Keratinocyte (primary cell): Measurements from ENCODE around the gene WT1. TPM values are rescaled to one million over a fixed set of nuclear protein-coding genes. Genes with fewer than 3 reads are reported as not detected.

ENCODE experiments used
- DNase-seq: peaks from one replicate; pipeline ENCODE4 v3.0.0-alpha.2; 2011; ENCODE audit warnings: low read depth, missing footprints, low spot score
- FAIRE-seq: peaks from 2 replicates; lab custom pipeline; 2011; peaks lifted over from hg19 to GRCh38; lab: Jason Lieb, UNC
- H2AFZ ChIP-seq: 2 replicates; pipeline ENCODE4 v1.6.0; 2012; ENCODE audit warnings: low read length, control low read depth, inconsistent platforms; ENCODE audit not compliant: control insufficient read depth
- H3K27ac ChIP-seq: 2 replicates; pipeline ENCODE4 v1.5.1; 2011; ENCODE audit warnings: low read length; ENCODE audit not compliant: control insufficient read depth, insufficient read depth
- H3K27me3 ChIP-seq: 3 replicates; pipeline ENCODE4 v1.6.0; 2011; ENCODE audit warnings: low read length; ENCODE audit not compliant: control insufficient read depth, insufficient read depth; ENCODE audit errors: extremely low read depth
- H3K36me3 ChIP-seq, 2 experiments: 2 replicates in 1 of 2; 3 replicates in 1 of 2; pipeline ENCODE4 v1.5.1; 2011; ENCODE audit warnings: low read length in 2 of 2, mild to moderate bottlenecking in 1 of 2; ENCODE audit not compliant: control insufficient read depth in 2 of 2, insufficient read depth in 2 of 2; ENCODE audit errors: extremely low read depth in 1 of 2
- H3K4me1 ChIP-seq: 3 replicates; pipeline ENCODE4 v1.5.1; 2011; ENCODE audit warnings: low read length; ENCODE audit not compliant: control insufficient read depth, insufficient read depth; ENCODE audit errors: extremely low read depth
- H3K4me2 ChIP-seq: 3 replicates; pipeline ENCODE4 v1.6.0; 2011; ENCODE audit warnings: low read depth, low read length; ENCODE audit not compliant: control insufficient read depth, insufficient read depth; ENCODE audit errors: extremely low read depth
- H3K4me3 ChIP-seq, 3 experiments: fragments of 200-600 bp in 1 of 3; sonication (generic) in 1 of 3; 2 replicates in 2 of 3; 3 replicates in 1 of 3; pipeline ENCODE4 v1.5.1; 2011 to 2016; ENCODE audit warnings: low read length in 3 of 3, mild to moderate bottlenecking in 3 of 3, control low read depth in 2 of 3, inconsistent platforms in 1 of 3, low read depth in 1 of 3, mixed read lengths in 1 of 3, mixed run types in 1 of 3, moderate library complexity in 1 of 3; ENCODE audit not compliant: control insufficient read depth in 2 of 3, insufficient read depth in 2 of 3; ENCODE audit errors: extremely low read depth in 1 of 3
- H3K79me2 ChIP-seq: 2 replicates; pipeline ENCODE4 v1.6.0; 2012; ENCODE audit warnings: low read length; ENCODE audit not compliant: control insufficient read depth, insufficient read depth
- H3K9ac ChIP-seq: 3 replicates; pipeline ENCODE4 v1.6.0; 2011; ENCODE audit warnings: low read length; ENCODE audit not compliant: control insufficient read depth, insufficient read depth; ENCODE audit errors: extremely low read depth
- H3K9me1 ChIP-seq: 3 replicates; pipeline ENCODE4 v1.6.0; 2011; ENCODE audit warnings: low read length; ENCODE audit not compliant: control insufficient read depth, insufficient read depth; ENCODE audit errors: extremely low read depth
- H3K9me3 ChIP-seq: 2 replicates; pipeline ENCODE4 v1.5.1; 2012; ENCODE audit warnings: low read depth, low read length; ENCODE audit not compliant: control insufficient read depth
- H4K20me1 ChIP-seq: 3 replicates; pipeline ENCODE4 v1.6.0; 2011; ENCODE audit warnings: low read length; ENCODE audit not compliant: control insufficient read depth, insufficient read depth; ENCODE audit errors: extremely low read depth
- CTCF ChIP-seq, 3 experiments: IDR thresholded peaks in 1 of 3; conservative IDR thresholded peaks in 1 of 3; optimal IDR thresholded peaks in 1 of 3; 2 replicates in 2 of 3; 3 replicates in 1 of 3; pipeline versions ENCODE3 to v1.5.1; 2011; ENCODE audit warnings: low read length in 3 of 3, mild to moderate bottlenecking in 3 of 3, moderate library complexity in 2 of 3, control low read depth in 1 of 3, inconsistent platforms in 1 of 3; ENCODE audit not compliant: insufficient read depth in 2 of 3; ENCODE audit errors: extremely low read depth in 1 of 3
- EZH2 ChIP-seq: IDR thresholded peaks from one replicate; pipeline ENCODE4 v1.6.1; 2012; ENCODE audit warnings: inconsistent platforms, mild to moderate bottlenecking, low read length, moderate library complexity
- dilution Hi-C: fragments of 300-500 bp; cut with MboI; formaldehyde crosslinking; loops from one replicate; pipeline ENCODE4 v1.7.0; 2020; ENCODE audit warnings: low sequenced_read_pairs; ENCODE audit not compliant: extremely low pct_ligation_motif_present
- polyA plus RNA-seq, 5 experiments: library from polyadenylated mRNA; depleted of rRNA in 3 of 5; stranded (reverse) in 3 of 5; stranded (forward) in 1 of 5; unstranded in 1 of 5; fragments of >200 nt; gene quantifications; 1 replicate in 1 of 5; 2 replicates in 3 of 5; 3 replicates in 1 of 5; pipeline versions ENCODE4 v1.2.1 to v1.2.3, GENCODE V29; 2011 to 2012; ENCODE audit warnings: missing spikeins in 2 of 5, low read depth in 1 of 5, low replicate concordance in 1 of 5

WT1 gene
- polyA plus RNA-seq, 1 donor (not counting 4 experiments of a cell fraction or from before 2014, with no cell fraction given), result not detected

- DNase-seq (no peak), FAIRE-seq (no peak)
- H3K79me2 ChIP-seq, result no peaks in the 10 kb centered on the region
- no peaks in the 10 kb centered on the region for H4K20me1 ChIP-seq
- no peak overlapping the region for H2AFZ ChIP-seq
- H3K9ac ChIP-seq, result no peak overlapping the region
- no peak overlapping the region for H3K4me3 ChIP-seq
- dilution Hi-C loops, result no loop called here
- H3K27me3 ChIP-seq, result peaks cover 4% of the 10 kb centered on the region
- no peak overlapping the region for H3K4me2 ChIP-seq
- H3K4me1 ChIP-seq, result no peaks in the 10 kb centered on the region
- H3K27ac ChIP-seq, result no peak overlapping the region
- H3K9me3 ChIP-seq, result no peaks in the 10 kb centered on the region
- H3K9me1 ChIP-seq, result no peaks in the 10 kb centered on the region
- no peaks in the 10 kb centered on the region for H3K36me3 ChIP-seq
- no peak for TF ChIP-seq CTCF (optimal IDR thresholded peaks at IDR 0.05 in 1 of 3, IDR thresholded peaks at IDR 0.05 in 1 of 3, conservative IDR thresholded peaks at IDR 0.05 in 1 of 3; ENCODE audit: extremely low read depth in 1 of 3, insufficient read depth in 2 of 3, low read length in 3 of 3)
Observed at GRCh38 chr11:32447252-32447651, 11.9 kb upstream of the WT1 start.

GRCh38 chr11:32446227-32446626 lies 10.9 kb upstream of the WT1 start:
- peaks cover 13% of the 10 kb centered on the region for H3K27me3 ChIP-seq
- no peak for FAIRE-seq

GRCh38 chr11:32444186-32444585 lies 8.8 kb upstream of the WT1 start:
- no peak overlapping the region for H3K4me2 ChIP-seq
- H3K9me3 ChIP-seq, result no peaks in the 10 kb centered on the region
- no peak overlapping the region for H3K27ac ChIP-seq
- dilution Hi-C loops, result no loop called here
- no peak overlapping the region for H3K9ac ChIP-seq
- H3K36me3 ChIP-seq, result no peaks in the 10 kb centered on the region
- no peak overlapping the region for H2AFZ ChIP-seq
- H3K9me1 ChIP-seq, result no peaks in the 10 kb centered on the region
- H3K4me1 ChIP-seq, result no peaks in the 10 kb centered on the region
- peaks cover 32% of the 10 kb centered on the region for H3K27me3 ChIP-seq
- DNase-seq (no peak), FAIRE-seq (no peak)
- no peaks in the 10 kb centered on the region for H4K20me1 ChIP-seq
- TF ChIP-seq EZH2 (no peak), CTCF (optimal IDR thresholded peaks at IDR 0.05 in 1 of 3, IDR thresholded peaks at IDR 0.05 in 1 of 3, conservative IDR thresholded peaks at IDR 0.05 in 1 of 3; ENCODE audit: extremely low read depth in 1 of 3, insufficient read depth in 2 of 3, low read length in 3 of 3) (no peak)
- H3K79me2 ChIP-seq, result no peaks in the 10 kb centered on the region
- no peak overlapping the region for H3K4me3 ChIP-seq

More at GRCh38 chr11:32446227-32446626, 10.9 kb upstream of the WT1 start:
- Histone ChIP-seq H4K20me1 (no peaks in the 10 kb centered on the region), H3K9ac (no peak overlapping the region), H3K9me1 (no peaks in the 10 kb centered on the region), H3K36me3 (no peaks in the 10 kb centered on the region), H3K4me2 (no peak overlapping the region), H3K9me3 (no peaks in the 10 kb centered on the region), H3K27ac (no peak overlapping the region), H3K79me2 (no peaks in the 10 kb centered on the region), H3K4me3 (no peak overlapping the region), H2AFZ (no peak overlapping the region), H3K4me1 (no peaks in the 10 kb centered on the region)
- TF ChIP-seq EZH2, result no peak
- no peak for DNase-seq
- dilution Hi-C loops, result no loop called here
